Measurements from ENCODE around the gene ZBED6. TPM values are rescaled to one million over a fixed set of nuclear protein-coding genes. Genes with fewer than 3 reads are reported as not detected.

Gene ZBED6
- total and polyA plus RNA-seq, 2 of the 4 experiments (the other 2 are of a cell fraction), result 3.8 to 26.2 TPM

DNA sequence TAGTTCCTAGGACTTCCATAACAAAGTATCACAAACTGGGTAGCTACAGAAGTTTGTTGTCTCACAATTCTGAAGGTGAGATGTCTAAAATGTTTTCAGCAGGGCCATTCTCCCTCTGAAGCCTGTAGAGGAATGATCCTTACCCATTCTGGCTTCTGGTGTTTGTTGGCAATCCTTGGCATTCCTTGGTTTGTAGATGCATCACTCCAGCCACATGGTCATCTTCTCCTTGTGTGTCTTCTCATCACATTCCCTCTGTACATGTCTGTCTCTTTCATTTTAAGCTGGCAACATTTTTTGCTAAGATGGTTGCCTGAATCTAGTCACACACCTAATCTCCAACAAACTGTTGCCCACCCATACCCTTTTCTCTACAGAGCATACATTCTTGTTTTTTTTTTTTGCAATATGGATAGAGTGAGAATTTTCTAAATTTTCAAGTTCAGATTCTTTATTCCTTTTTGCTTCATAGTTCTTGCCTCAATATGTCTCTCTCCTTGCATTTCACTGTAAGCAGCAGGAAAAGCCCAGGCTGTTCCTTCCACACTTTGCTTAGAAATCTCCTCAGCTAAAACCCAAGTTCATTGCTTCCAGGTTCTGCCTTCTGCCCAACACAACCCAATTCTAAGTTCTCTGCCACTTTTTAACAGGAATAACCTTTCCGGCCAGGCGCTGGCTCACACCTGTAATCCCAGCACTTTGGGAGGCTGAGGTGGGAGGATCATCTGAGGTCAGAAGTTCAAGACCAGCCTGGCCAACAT, 18.3 kb downstream of the ZBED6 start:
- no peak for DNase-seq
- H3K27me3 ChIP-seq (ENCODE audit: control insufficient read depth, insufficient read depth, low read length), result no peaks in the 10 kb centered on the region
- TF ChIP-seq RCOR1 (IDR thresholded peaks at IDR 0.05; ENCODE audit: insufficient replicate concordance, low read length), result no peak
- TF ChIP-seq CHD1 (IDR thresholded peaks at IDR 0.05; ENCODE audit: low read depth, low read length), result no peak
- TF ChIP-seq MAZ (IDR thresholded peaks at IDR 0.05; ENCODE audit: borderline replicate concordance, low read depth, low read length), result no peak
- TF ChIP-seq MAFK (IDR thresholded peaks at IDR 0.05; ENCODE audit: low read depth, low read length), result no peak
- no peak for TF ChIP-seq MXI1 (IDR thresholded peaks at IDR 0.05; ENCODE audit: borderline replicate concordance, low read depth, low read length)
- no peak for TF ChIP-seq NFE2L2 (IDR thresholded peaks at IDR 0.05; ENCODE audit: low read depth, low read length)
- no peak for TF ChIP-seq SMC3 (IDR thresholded peaks at IDR 0.05; ENCODE audit: low read depth, low read length)
- TF ChIP-seq RFX5 (IDR thresholded peaks at IDR 0.05; ENCODE audit: low read depth, low read length), result no peak
- TF ChIP-seq, protein P1, sequence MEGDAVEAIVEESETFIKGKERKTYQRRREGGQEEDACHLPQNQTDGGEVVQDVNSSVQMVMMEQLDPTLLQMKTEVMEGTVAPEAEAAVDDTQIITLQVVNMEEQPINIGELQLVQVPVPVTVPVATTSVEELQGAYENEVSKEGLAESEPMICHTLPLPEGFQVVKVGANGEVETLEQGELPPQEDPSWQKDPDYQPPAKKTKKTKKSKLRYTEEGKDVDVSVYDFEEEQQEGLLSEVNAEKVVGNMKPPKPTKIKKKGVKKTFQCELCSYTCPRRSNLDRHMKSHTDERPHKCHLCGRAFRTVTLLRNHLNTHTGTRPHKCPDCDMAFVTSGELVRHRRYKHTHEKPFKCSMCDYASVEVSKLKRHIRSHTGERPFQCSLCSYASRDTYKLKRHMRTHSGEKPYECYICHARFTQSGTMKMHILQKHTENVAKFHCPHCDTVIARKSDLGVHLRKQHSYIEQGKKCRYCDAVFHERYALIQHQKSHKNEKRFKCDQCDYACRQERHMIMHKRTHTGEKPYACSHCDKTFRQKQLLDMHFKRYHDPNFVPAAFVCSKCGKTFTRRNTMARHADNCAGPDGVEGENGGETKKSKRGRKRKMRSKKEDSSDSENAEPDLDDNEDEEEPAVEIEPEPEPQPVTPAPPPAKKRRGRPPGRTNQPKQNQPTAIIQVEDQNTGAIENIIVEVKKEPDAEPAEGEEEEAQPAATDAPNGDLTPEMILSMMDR (conservative IDR thresholded peaks at IDR 0.05; ENCODE audit: low read depth, low read length), result no peak
- no peak for TF ChIP-seq CEBPB (IDR thresholded peaks at IDR 0.05; ENCODE audit: low read depth, low read length)
- TF ChIP-seq FOS (IDR thresholded peaks at IDR 0.05; ENCODE audit: low read depth, low read length), result no peak
- TF ChIP-seq RAD21 (IDR thresholded peaks at IDR 0.05; ENCODE audit: low read length), result no peak
- no peak overlapping the region for H3K4ac ChIP-seq (ENCODE audit: low read depth, low read length)
- H2BK20ac ChIP-seq (ENCODE audit: low read depth, low read length), result no peak overlapping the region
- H3K9ac ChIP-seq (ENCODE audit: low read depth, low read length), result no peak overlapping the region
- BruUV-seq (replicated peaks), result no TSS peak
- no peak overlapping the region for H3K18ac ChIP-seq (ENCODE audit: low read depth, low read length)
- no peak overlapping the region for H2AK5ac ChIP-seq (ENCODE audit: low read depth, low read length)
- dilution Hi-C loops (cut with HindIII; ENCODE audit: low sequenced_read_pairs, unreplicated experiment), result no loop called here
- H3K27ac ChIP-seq (ENCODE audit: insufficient read depth, low read length), result no peak overlapping the region
- intact Hi-C loops (cut with micrococcal nuclease), result no loop called here
- H2AK9ac ChIP-seq (replicated peaks; ENCODE audit: low read depth, low read length, poor library complexity), result no peak overlapping the region
- H3K9me1 ChIP-seq (ENCODE audit: insufficient read depth, low read length), result no peaks in the 10 kb centered on the region
- in situ Hi-C loops (cut with MboI; ENCODE audit: low sequenced_read_pairs), result no loop called here
- no peak overlapping the region for H2BK120ac ChIP-seq (ENCODE audit: low read depth, low read length)
- H3K23ac ChIP-seq (ENCODE audit: low read depth, low read length), result no peak overlapping the region
- no peak overlapping the region for H2AFZ ChIP-seq (replicated peaks; ENCODE audit: low read length, poor library complexity)
- no peak overlapping the region for H2BK5ac ChIP-seq (ENCODE audit: low read depth, low read length, poor library complexity, severe bottlenecking)
- no peak overlapping the region for H3K56ac ChIP-seq (ENCODE audit: extremely low read depth, insufficient read depth, low read length)
- peaks cover 40% of the 10 kb centered on the region for H4K20me1 ChIP-seq (ENCODE audit: insufficient read depth, low read length)
- H4K91ac ChIP-seq (ENCODE audit: insufficient read depth, low read depth, low read length), result no peak overlapping the region
- peaks cover 36% of the 10 kb centered on the region for H3K36me3 ChIP-seq (ENCODE audit: control insufficient read depth, insufficient read depth, low read length)
- H3K4me2 ChIP-seq (ENCODE audit: low read depth, low read length), result no peak overlapping the region
- H3K9me3 ChIP-seq (ENCODE audit: control insufficient read depth, insufficient read depth, low read length), result no peaks in the 10 kb centered on the region
- no peak for ATAC-seq (ENCODE audit: low read depth)
- H3K14ac ChIP-seq (replicated peaks; ENCODE audit: low read depth, low read length), result no peak overlapping the region
- no peak overlapping the region for H4K8ac ChIP-seq (ENCODE audit: low read depth in 2 of 2, low read length in 2 of 2)
- no peaks in the 10 kb centered on the region for H3K4me1 ChIP-seq (ENCODE audit: control insufficient read depth, insufficient read depth, low read length)
- no peak overlapping the region for H3K4me3 ChIP-seq (ENCODE audit: insufficient read depth, low read depth, low read length)
- ChIA-PET POLR2A (ENCODE audit: unreplicated experiment) (no interaction called here), CTCF (no interaction called here)
- H2BK15ac ChIP-seq (ENCODE audit: low read depth, low read length), result no peak overlapping the region
- no CpG with 5 or more reads among the region's 2 CpGs for WGBS, 2 experiments (ENCODE audit: extremely low coverage in 2 of 2, insufficient read length in 1 of 2)
- no peak overlapping the region for H4K5ac ChIP-seq (ENCODE audit: low read depth, low read length)
- H3K79me1 ChIP-seq (ENCODE audit: low read depth in 1 of 2, low read length in 2 of 2), result peaks cover 18 to 55% of the 10 kb centered on the region in 2 experiments; a peak in 3 of 4 replicates

Data from IMR-90 (cell line).